ENCODE results near the gene CD36.

GRCh38 chr7:80614851-80615271 is 23.6 kb upstream of the CD36 start:
- TF ChIP-seq POLR2A (IDR thresholded peaks at IDR 0.05; ENCODE audit: low read depth, low read length) (no peak), POLR2AphosphoS5 (IDR thresholded peaks at IDR 0.05; ENCODE audit: low read depth, low read length) (no peak), TAF1 (IDR thresholded peaks at IDR 0.05; ENCODE audit: low read depth, low read length) (no peak), POU2F2 (IDR thresholded peaks at IDR 0.05; ENCODE audit: low read depth, low read length) (no peak), PAX5 (IDR thresholded peaks at IDR 0.05; ENCODE audit: insufficient read depth, low read length, severe bottlenecking) (no peak), SPI1 (IDR thresholded peaks at IDR 0.05; ENCODE audit: low read depth, low read length) (no peak)

All from GM12891 (cell line).